ENCODE results near the gene TASP1.

Gene TASP1

GRCh38 chr20:13430346-13431002 is 208.3 kb downstream of the TASP1 start:
- DNase-seq, result no peak

GRCh38 chr20:13428684-13429083 is 210.0 kb downstream of the TASP1 start:
- DNase-seq, result no peak

GRCh38 chr20:13426870-13427269 is 211.9 kb downstream of the TASP1 start:
- no peak for DNase-seq

- peak; percentile 34 for DNase-seq
Observed at GRCh38 chr20:13425381-13426135, 213.2 kb downstream of the TASP1 start.

GRCh38 chr20:13424174-13424833 is 214.4 kb downstream of the TASP1 start:
- DNase-seq, result no peak

- DNase-seq, result no peak
Observed at GRCh38 chr20:13423472-13424173, 215.1 kb downstream of the TASP1 start.

- DNase-seq, result no peak
Observed at GRCh38 chr20:13422637-13423036, 216.1 kb downstream of the TASP1 start.

- no peak for DNase-seq
Observed at GRCh38 chr20:13420625-13421024, 218.1 kb downstream of the TASP1 start.

- DNase-seq, result no peak
Observed at GRCh38 chr20:13419477-13419876, 219.3 kb downstream of the TASP1 start.

GRCh38 chr20:13418263-13419229 is 220.2 kb downstream of the TASP1 start:
- DNase-seq, result no peak

GRCh38 chr20:13416531-13416930 is 222.2 kb downstream of the TASP1 start:
- no peak for DNase-seq

GRCh38 chr20:13412806-13413445 is 225.8 kb downstream of the TASP1 start:
- DNase-seq, result no peak

- no peak for DNase-seq
Observed at GRCh38 chr20:13404293-13404692, 234.4 kb downstream of the TASP1 start.

GRCh38 chr20:13403453-13403852 is 235.3 kb downstream of the TASP1 start:
- DNase-seq, result no peak

GRCh38 chr20:13402986-13403385 is 235.7 kb downstream of the TASP1 start:
- no peak for DNase-seq

- no peak for DNase-seq
Observed at GRCh38 chr20:13402171-13402760, 236.5 kb downstream of the TASP1 start.

- DNase-seq, result no peak
Observed at GRCh38 chr20:13401596-13401995, 237.1 kb downstream of the TASP1 start.

GRCh38 chr20:13400453-13400852 is 238.3 kb downstream of the TASP1 start:
- no peak for DNase-seq

GRCh38 chr20:13397300-13397724 is 241.4 kb downstream of the TASP1 start:
- DNase-seq, result no peak

GRCh38 chr20:13396826-13397225 is 241.9 kb downstream of the TASP1 start:
- DNase-seq, result no peak

GRCh38 chr20:13396022-13396421 is 242.7 kb downstream of the TASP1 start:
- DNase-seq, result no peak
